HG03280 (cell line): ENCODE data around the gene DIPK1B.
A peak's percentile ranks its signal among the peaks of the same experiment; 100 is the strongest.
"Not testable (repeated sequence)": the region's sequence is repeated elsewhere in the genome, so short reads cannot be mapped to it uniquely, and the experiment has no call there.

Experiments
- ATAC-seq: cut with Tn5 transposase; IDR thresholded peaks from one replicate; pipeline ENCODE4 v1.9.1; 2021; ENCODE audit warnings: mild to moderate bottlenecking, moderate library complexity; ENCODE audit not compliant: unreplicated experiment

DIPK1B gene

GRCh38 chr9:136697821-136698526 lies 14.4 kb upstream of the DIPK1B start:
- no peak for ATAC-seq

GRCh38 chr9:136698635-136699246 lies 13.6 kb upstream of the DIPK1B start:
- no peak for ATAC-seq

GRCh38 chr9:136700304-136700703 lies 12.1 kb upstream of the DIPK1B start:
- ATAC-seq = no peak

GRCh38 chr9:136700959-136701667 lies 11.3 kb upstream of the DIPK1B start:
- ATAC-seq = peak; percentile 67

- ATAC-seq = no peak
These were observed 10.7 kb upstream of the DIPK1B start for GRCh38 chr9:136701668-136702053.

- no peak for ATAC-seq
These were observed 9.0 kb upstream of the DIPK1B start for GRCh38 chr9:136703276-136703860.

GRCh38 chr9:136704741-136705140 lies 7.6 kb upstream of the DIPK1B start:
- not testable (repeated sequence) for ATAC-seq

GRCh38 chr9:136705564-136705963 lies 6.8 kb upstream of the DIPK1B start:
- no peak for ATAC-seq

- no peak for ATAC-seq
These were observed 5.4 kb upstream of the DIPK1B start for GRCh38 chr9:136707011-136707410.

GRCh38 chr9:136707849-136708517 lies 4.4 kb upstream of the DIPK1B start:
- no peak for ATAC-seq

GRCh38 chr9:136709454-136710109 lies 2.8 kb upstream of the DIPK1B start:
- no peak for ATAC-seq

GRCh38 chr9:136710543-136710942 lies 1.8 kb upstream of the DIPK1B start:
- ATAC-seq = no peak

- ATAC-seq = not testable (repeated sequence)
These were observed 1.1 kb upstream of the DIPK1B start for GRCh38 chr9:136711219-136711648.

GRCh38 chr9:136712690-136713544 lies 545 bp downstream of the DIPK1B start:
- ATAC-seq = no peak

- no peak for ATAC-seq
These were observed 1.2 kb downstream of the DIPK1B start for GRCh38 chr9:136713550-136713949.

GRCh38 chr9:136714096-136714892 lies 1.9 kb downstream of the DIPK1B start:
- ATAC-seq = no peak

GRCh38 chr9:136714893-136715274 lies 2.5 kb downstream of the DIPK1B start:
- no peak for ATAC-seq

- ATAC-seq = no peak
These were observed 5.0 kb downstream of the DIPK1B start for GRCh38 chr9:136717399-136717798.
